Adrenal gland (tissue), 5 donors: ENCODE measurements around the gene TNFRSF12A.

Source experiments
- POLR2A ChIP-seq, 2 donors: fragments of 450-650 bp; IDR thresholded peaks; one replicate each; pipeline ENCODE4 v1.6.1; 2017; ENCODE audit warnings: antibody characterized with exemption in 2 of 2, mild to moderate bottlenecking in 2 of 2, moderate library complexity in 1 of 2
- TF ChIP-seq, protein P1 (sequence below), 6 experiments: fragments of 450-650 bp in 4 of 6; fragments of 200-600 bp in 2 of 6; sonication (generic) in 1 of 6; IDR thresholded peaks; 1 replicate in 5 of 6; 2 replicates in 1 of 6; pipeline versions ENCODE4 v1.5.1 to v1.8.0; 2016 to 2021; ENCODE audit warnings: antibody characterized with exemption in 6 of 6, mild to moderate bottlenecking in 2 of 6, moderate library complexity in 1 of 6
- donor health status: DM: no; HTN: no; CAD: no.

DNA sequence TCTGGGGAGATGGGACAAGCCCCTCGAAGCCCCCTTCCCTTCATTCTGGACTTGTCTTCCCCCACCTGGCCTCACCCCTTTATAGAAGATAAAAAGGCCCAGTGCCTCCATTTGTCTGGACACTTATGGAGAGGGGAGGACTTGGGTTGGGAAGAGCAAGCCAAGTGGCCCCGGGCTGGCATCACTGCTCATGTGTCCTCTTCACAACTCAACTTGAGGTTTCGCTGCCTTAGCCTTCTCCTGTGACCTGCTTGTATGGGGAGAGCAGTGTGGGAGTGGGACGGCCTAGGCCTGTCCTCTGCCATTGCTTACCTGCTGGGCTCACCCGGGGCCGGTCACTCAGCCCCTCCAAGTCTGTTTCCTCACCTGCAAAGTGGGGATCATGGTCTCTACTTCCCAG, 49.6 kb upstream of the TNFRSF12A start:
- TF ChIP-seq, protein P1, sequence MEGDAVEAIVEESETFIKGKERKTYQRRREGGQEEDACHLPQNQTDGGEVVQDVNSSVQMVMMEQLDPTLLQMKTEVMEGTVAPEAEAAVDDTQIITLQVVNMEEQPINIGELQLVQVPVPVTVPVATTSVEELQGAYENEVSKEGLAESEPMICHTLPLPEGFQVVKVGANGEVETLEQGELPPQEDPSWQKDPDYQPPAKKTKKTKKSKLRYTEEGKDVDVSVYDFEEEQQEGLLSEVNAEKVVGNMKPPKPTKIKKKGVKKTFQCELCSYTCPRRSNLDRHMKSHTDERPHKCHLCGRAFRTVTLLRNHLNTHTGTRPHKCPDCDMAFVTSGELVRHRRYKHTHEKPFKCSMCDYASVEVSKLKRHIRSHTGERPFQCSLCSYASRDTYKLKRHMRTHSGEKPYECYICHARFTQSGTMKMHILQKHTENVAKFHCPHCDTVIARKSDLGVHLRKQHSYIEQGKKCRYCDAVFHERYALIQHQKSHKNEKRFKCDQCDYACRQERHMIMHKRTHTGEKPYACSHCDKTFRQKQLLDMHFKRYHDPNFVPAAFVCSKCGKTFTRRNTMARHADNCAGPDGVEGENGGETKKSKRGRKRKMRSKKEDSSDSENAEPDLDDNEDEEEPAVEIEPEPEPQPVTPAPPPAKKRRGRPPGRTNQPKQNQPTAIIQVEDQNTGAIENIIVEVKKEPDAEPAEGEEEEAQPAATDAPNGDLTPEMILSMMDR (IDR thresholded peaks at IDR 0.05) = no peak
- no peak for TF ChIP-seq POLR2A (IDR thresholded peaks at IDR 0.05)
